Measurements from ENCODE around the gene ENDOG. TPM values are rescaled to one million over a fixed set of nuclear protein-coding genes. Genes with fewer than 3 reads are reported as not detected.
"Not testable (repeated sequence)": the region's sequence is repeated elsewhere in the genome, so short reads cannot be mapped to it uniquely, and the experiment has no call there.

The ENDOG gene
- total and polyA plus RNA-seq, 4 donors = 5.6 to 36.6 (median 27.7) TPM

- 92 to 95% methylated on average over 8 of the region's 8 CpGs for WGBS, 2 donors
- Histone ChIP-seq H3K9me3 (ENCODE audit: control insufficient read depth in 4 of 4, insufficient read depth in 3 of 4, low read length in 3 of 4) (no peaks in the 10 kb centered on the region), H3K4me1 (ENCODE audit: control insufficient read depth in 5 of 5, insufficient read depth in 5 of 5, low read length in 5 of 5) (peaks cover 0 to 4% (median 2%) of the 10 kb centered on the region in 5 donors), H3K36me3 (ENCODE audit: control insufficient read depth in 4 of 4, insufficient read depth in 4 of 4, low read length in 4 of 4) (peaks cover 8 to 45% (median 38%) of the 10 kb centered on the region in 4 donors), H3K4me3 (no peak overlapping the region), H3K9ac (ENCODE audit: insufficient read depth in 1 of 2, low read length in 2 of 2) (no peak overlapping the region), H3K27me3 (ENCODE audit: control insufficient read depth in 3 of 3, insufficient read depth in 3 of 3, low read length in 2 of 3) (no peaks in the 10 kb centered on the region), H3K27ac (ENCODE audit: low read depth in 1 of 2, low read length in 1 of 2) (no peak overlapping the region)
- no peak for TF ChIP-seq CTCF (IDR thresholded peaks at IDR 0.05; ENCODE audit: control extremely low read depth, extremely low read depth)
- no peak for DNase-seq
- ATAC-seq (ENCODE audit: insufficient read depth, low FRiP score) = no peak
Measured at GRCh38 chr9:128792978-128793686, 25.2 kb upstream of the ENDOG start.

- not testable (repeated sequence) for DNase-seq; H3K9me3 ChIP-seq (ENCODE audit: control insufficient read depth in 4 of 4, insufficient read depth in 3 of 4, low read length in 3 of 4); H3K4me1 ChIP-seq (ENCODE audit: control insufficient read depth in 5 of 5, insufficient read depth in 5 of 5, low read length in 5 of 5); H3K4me3 ChIP-seq; H3K27me3 ChIP-seq (ENCODE audit: control insufficient read depth in 3 of 3, insufficient read depth in 3 of 3, low read length in 2 of 3); ATAC-seq (ENCODE audit: insufficient read depth, low FRiP score); H3K9ac ChIP-seq (ENCODE audit: insufficient read depth in 1 of 2, low read length in 2 of 2); H3K27ac ChIP-seq (ENCODE audit: low read depth in 1 of 2, low read length in 1 of 2)
- peaks cover 18 to 54% (median 35%) of the 10 kb centered on the region in 4 donors for H3K36me3 ChIP-seq (ENCODE audit: control insufficient read depth in 4 of 4, insufficient read depth in 4 of 4, low read length in 4 of 4)
- WGBS, 2 donors = 46 to 48% methylated on average over 2 of the region's 2 CpGs
Measured at GRCh38 chr9:128794961-128795360, 23.3 kb upstream of the ENDOG start.

GRCh38 chr9:128798896-128799295 is 19.4 kb upstream of the ENDOG start:
- no peak for ATAC-seq (ENCODE audit: insufficient read depth, low FRiP score)
- Histone ChIP-seq H3K9ac (ENCODE audit: insufficient read depth in 1 of 2, low read length in 2 of 2) (no peak overlapping the region), H3K4me1 (ENCODE audit: control insufficient read depth in 5 of 5, insufficient read depth in 5 of 5, low read length in 5 of 5) (no peaks in the 10 kb centered on the region), H3K9me3 (ENCODE audit: control insufficient read depth in 4 of 4, insufficient read depth in 3 of 4, low read length in 3 of 4) (no peaks in the 10 kb centered on the region), H3K27me3 (ENCODE audit: control insufficient read depth in 3 of 3, insufficient read depth in 3 of 3, low read length in 2 of 3) (no peaks in the 10 kb centered on the region), H3K4me3 (no peak overlapping the region), H3K36me3 (ENCODE audit: control insufficient read depth in 4 of 4, insufficient read depth in 4 of 4, low read length in 4 of 4) (peaks cover 25 to 43% (median 28%) of the 10 kb centered on the region in 4 donors), H3K27ac (ENCODE audit: low read depth in 1 of 2, low read length in 1 of 2) (no peak overlapping the region)
- no peak for TF ChIP-seq CTCF (IDR thresholded peaks at IDR 0.05; ENCODE audit: control extremely low read depth, extremely low read depth)
- 91 to 92% methylated on average over 8 of the region's 8 CpGs for WGBS, 2 donors
- DNase-seq = no peak

- ATAC-seq (ENCODE audit: insufficient read depth, low FRiP score) (no peak), DNase-seq (no peak)
- Histone ChIP-seq H3K4me1 (ENCODE audit: control insufficient read depth in 5 of 5, insufficient read depth in 5 of 5, low read length in 5 of 5) (no peaks in the 10 kb centered on the region), H3K9ac (ENCODE audit: insufficient read depth in 1 of 2, low read length in 2 of 2) (no peak overlapping the region), H3K36me3 (ENCODE audit: control insufficient read depth in 4 of 4, insufficient read depth in 4 of 4, low read length in 4 of 4) (peaks cover 25 to 41% (median 28%) of the 10 kb centered on the region in 4 donors), H3K27me3 (ENCODE audit: control insufficient read depth in 3 of 3, insufficient read depth in 3 of 3, low read length in 2 of 3) (no peaks in the 10 kb centered on the region), H3K9me3 (ENCODE audit: control insufficient read depth in 4 of 4, insufficient read depth in 3 of 4, low read length in 3 of 4) (no peaks in the 10 kb centered on the region), H3K4me3 (no peak overlapping the region), H3K27ac (ENCODE audit: low read depth in 1 of 2, low read length in 1 of 2) (no peak overlapping the region)
- 91 to 96% methylated on average over 6 to 7 of the region's 7 CpGs for WGBS, 2 donors
- no peak for TF ChIP-seq CTCF (IDR thresholded peaks at IDR 0.05; ENCODE audit: control extremely low read depth, extremely low read depth)
Measured at GRCh38 chr9:128800061-128800460, 18.2 kb upstream of the ENDOG start.

Measured in lung (tissue), 12 donors.